HG02678 (cell line): ENCODE data around the gene PRKAG3.
"Not testable (repeated sequence)": the region's sequence is repeated elsewhere in the genome, so short reads cannot be mapped to it uniquely, and the experiment has no call there.

ENCODE experiments used
- ATAC-seq: cut with Tn5 transposase; IDR thresholded peaks from one replicate; pipeline ENCODE4 v1.9.1; 2021; ENCODE audit warnings: mild to moderate bottlenecking, moderate library complexity; ENCODE audit not compliant: unreplicated experiment

The PRKAG3 gene

DNA sequence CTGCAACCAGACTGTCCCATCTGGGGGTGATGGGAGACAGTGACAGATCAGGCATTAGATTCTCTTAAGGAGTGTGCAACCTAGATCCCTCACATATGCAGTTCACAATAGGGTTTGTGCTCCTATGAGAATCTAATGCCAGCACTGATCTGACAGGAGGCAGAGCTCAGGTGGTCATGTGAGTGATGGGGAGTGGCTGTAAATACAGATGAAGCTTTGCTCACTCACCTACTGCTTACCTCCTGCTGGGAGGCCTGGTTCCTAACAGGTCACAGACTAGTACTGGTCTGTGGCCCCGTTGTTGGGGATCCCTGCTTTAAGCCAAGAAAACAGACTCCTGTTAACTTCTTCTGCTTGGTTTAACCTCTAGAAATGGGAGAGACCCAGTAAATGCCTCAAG, 46.5 kb downstream of the PRKAG3 start:
- no peak for ATAC-seq

DNA sequence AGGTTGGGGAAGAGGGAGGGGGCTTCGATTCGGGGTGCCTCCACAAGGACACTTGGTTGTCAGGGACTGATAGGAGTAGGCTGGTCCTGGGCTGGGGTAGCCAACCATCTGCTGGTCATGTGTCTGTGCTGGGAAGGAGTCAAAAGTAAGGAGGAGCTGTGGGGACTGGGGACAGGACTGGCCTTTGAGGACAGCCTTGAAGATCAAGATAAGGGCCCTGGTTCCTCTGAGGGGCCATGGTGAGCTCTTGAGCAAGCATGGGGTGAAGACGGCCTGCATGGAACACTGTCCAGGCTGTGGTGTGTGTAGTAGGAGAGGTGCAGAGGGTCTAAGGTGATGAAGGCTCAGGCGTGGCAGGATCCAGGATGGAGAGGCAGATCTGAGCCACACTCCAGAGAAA, 47.9 kb downstream of the PRKAG3 start:
- no peak for ATAC-seq

DNA sequence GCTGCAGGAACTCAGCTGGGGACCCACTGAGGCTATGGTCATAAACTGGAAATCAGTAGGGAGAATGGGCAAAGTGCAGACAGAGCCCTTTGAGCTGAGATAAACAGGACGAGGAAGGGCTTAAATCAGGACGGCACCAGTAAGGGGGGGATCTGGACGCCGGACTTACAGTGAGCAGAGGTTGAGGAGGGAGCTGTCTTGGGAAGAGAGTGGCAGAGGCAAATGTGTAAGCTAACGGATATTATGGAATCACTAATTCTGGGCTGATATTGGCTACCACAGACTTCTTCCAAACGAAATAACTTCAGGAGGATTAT, 49.1 kb downstream of the PRKAG3 start:
- no peak for ATAC-seq

DNA sequence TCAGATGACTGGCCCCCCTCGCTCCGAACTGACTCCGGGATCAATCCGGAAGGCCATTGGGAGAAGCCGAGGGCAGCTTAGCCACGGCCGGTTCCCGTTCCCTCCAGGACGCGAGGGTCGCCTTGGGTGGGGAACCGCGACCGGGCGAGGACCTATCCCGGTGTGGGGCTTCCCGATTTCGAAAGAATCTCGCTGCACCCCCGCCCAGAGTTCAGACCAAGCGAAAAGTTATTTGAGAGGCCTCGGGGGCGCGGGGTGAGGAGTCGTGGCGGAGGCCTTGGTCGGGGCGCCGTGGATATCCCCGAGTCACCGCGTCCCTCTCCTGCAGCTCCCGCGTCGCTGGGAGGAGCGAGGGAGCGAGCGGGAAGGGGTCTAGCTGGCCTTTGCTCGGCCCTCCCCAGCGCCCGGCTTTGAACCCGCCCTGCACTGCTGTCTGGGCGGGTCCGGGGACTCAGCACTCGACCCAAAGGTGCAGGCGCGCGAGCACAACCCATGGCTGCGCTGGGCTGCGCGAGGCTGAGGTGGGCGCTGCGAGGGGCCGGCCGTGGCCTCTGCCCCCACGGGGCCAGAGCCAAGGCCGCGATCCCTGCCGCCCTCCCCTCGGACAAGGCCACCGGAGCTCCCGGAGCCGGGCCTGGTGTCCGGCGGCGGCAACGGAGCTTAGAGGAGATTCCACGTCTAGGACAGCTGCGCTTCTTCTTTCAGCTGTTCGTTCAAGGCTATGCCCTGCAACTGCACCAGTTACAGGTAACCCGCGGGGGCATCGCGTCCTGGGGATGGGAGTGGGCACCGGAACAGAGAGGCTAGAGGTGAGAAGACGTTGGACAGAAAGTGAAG, 49.7 kb downstream of the PRKAG3 start, which contains the start of gene CYP27A1:
Gene CYP27A1 (plus strand): TSS at position 457 of the 837 bp plus-strand sequence. CDS start 36 bp downstream, at position 493.
- no peak for ATAC-seq

DNA sequence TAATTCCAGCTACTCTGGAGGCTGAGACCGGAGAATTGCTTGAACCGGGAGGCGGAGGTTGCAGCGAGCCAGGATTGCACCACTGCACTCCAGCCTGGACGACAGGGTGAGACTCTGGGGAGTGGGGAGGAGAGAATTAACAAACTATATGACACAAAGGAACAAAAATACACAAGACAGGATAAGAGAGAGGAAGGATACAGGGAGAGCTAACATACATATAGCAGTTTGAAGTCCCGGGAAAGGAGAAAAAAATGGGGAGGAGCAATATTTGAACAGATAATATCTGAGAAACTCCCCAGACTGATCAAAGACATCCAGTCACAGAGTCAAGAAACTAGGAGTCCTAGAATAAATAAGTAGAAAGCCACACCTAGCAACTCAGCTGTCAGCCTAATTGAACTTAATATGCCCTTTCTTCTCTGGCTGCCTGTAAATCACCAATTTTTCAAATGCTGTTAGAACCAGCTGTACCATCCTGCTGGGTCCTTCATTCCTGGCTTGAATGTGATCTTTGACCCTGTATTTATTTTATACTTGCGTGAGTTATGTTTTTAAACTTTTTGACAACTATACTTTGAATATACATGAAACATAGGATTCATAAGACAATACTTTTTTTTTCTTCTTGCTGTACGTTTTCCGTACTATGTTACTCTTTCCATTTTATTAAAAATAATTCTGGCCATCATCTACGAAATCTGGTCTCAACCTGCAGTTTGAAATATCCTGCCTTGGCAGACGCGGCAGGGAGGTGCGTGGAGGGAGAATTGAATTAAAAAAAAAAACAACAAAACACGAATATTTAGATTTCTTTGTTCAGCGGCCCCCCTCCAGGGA, 50.5 kb downstream of the PRKAG3 start:
- no peak for ATAC-seq

DNA sequence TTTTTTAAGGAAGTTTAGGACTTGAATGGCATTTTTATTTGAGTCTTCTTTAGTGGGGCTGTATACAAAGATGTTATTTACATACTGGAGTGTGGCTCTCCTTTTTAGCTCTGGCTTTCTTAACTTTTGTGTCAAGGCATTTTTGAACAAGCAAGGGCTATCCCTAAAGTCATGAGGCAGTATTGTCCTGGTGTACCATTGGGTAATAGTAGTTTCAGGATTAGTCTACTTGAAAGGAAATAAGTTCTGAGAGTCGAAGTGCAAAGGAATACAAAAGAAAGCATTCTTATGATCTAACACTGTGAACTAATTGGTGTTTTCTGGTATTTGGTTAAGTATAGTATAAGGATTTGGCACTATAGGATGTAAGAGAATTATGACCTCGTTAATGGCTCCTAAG, 51.6 kb downstream of the PRKAG3 start:
- ATAC-seq: no peak

DNA sequence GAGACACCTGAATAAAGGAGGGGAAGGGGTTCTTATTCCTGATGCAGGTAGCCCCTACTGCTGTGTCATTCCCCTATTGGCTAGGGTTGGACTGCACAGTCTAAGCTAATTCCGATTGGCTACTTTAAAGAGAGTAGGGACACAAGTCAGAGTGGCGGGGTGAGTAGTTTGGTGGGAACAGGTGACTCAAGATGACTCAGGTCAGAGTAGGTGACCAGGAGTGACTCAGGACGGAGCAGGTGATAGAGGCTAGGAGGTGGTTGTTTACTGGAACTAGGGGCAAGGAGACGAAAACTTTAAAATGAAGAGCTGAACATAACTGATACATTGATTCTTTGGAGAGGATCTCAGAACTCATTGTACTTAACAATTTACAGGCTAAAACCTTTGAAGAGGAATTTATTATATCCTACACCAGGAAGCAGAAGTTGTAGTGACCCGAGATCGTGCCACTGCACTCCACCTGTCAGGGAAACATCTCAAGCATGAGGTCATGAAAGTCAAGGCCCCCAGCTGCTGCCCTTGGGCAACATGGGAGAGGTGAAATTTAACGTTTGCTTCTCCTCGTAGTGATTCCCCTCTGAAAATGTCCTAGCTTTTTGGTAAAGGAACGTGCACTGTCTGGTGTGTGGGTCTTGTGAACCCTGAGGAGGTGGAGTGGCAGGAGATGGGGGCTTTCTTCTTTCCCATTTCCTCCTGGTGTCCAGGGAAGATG, 54.2 kb downstream of the PRKAG3 start:
- no peak for ATAC-seq

DNA sequence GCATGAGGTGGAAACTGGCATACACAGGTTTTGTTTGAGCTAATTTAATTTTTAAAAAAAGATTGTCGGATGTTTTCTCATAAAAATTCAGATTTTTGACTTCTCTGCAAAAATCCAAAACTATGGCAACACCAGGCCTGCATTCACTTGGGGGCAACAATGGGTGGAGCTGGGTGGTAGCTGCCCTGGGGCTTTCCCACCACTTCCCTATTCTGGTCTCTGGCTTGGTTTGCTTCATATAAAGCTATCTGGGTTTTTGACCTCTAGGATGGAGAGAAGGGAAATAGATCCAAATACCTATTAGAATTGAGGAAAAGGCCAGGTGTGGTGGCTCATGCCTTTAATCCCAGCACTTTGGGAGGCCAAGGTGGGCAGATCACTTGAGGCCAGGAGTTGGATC, 55.1 kb downstream of the PRKAG3 start:
- no peak for ATAC-seq

DNA sequence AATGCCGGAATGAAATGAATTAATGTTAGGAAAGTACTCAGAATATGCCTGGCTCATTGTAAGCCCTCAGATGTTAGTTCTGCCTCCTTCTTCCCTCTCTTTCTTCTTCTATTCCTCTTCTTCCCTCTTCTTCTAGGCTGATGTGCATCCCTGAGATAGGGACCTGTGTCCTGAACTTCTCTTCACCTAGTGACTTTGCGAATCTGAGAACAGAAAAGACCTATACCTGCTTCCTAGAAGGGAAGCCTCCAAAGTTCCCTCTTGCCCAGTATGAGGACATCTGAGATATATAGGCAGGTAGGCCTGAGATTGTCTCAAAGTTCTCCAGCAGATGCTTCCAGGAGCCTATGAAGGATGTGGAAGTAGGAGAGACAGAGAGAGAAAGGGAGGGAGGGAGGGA, 57.7 kb downstream of the PRKAG3 start:
- no peak for ATAC-seq

DNA sequence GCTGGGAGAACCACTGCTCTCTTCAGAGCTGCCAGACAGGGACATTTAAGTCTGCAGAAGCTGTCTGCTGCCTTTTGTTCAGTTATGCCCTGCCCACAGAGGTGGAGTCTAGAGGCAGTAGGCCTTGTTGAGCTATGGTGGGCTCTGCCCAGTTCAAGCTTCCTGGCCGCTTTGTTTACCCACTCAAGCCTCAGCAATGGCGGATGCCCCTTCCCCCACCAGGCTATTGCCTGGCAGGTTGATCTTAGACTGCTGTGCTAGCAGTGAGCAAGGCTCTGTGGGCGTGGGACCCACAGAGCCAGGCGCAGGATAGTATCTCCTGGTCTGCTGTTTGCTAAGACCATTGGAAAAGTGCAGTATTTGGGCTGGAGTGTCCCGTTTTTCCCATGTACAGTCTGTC, 58.8 kb downstream of the PRKAG3 start:
- not testable (repeated sequence) for ATAC-seq
